H1 (cell line): Measurements from ENCODE around the gene L3MBTL4. TPM values are rescaled to one million over a fixed set of nuclear protein-coding genes. Genes with fewer than 3 reads are reported as not detected.

Experiments
- CEBPB ChIP-seq: IDR thresholded peaks from 2 replicates; pipeline ENCODE4 v1.6.1; 2012; ENCODE audit warnings: low read depth, low read length
- CHD1 ChIP-seq: IDR thresholded peaks from 2 replicates; pipeline ENCODE4 v1.6.1; 2012; ENCODE audit warnings: low read depth, low read length, improper control_type of control experiment
- NRF1 ChIP-seq: IDR thresholded peaks from 2 replicates; pipeline ENCODE4 v1.6.1; 2011; ENCODE audit warnings: mild to moderate bottlenecking, low read depth, low read length, improper control_type of control experiment
- PHF8 ChIP-seq: fragments of 200-600 bp; sonication (generic); conservative IDR thresholded peaks from 2 replicates; pipeline ENCODE4 v1.7.1; 2012; ENCODE audit warnings: low read depth, mild to moderate bottlenecking, inconsistent platforms, low read length, moderate library complexity
- POU5F1 ChIP-seq: IDR thresholded peaks from 2 replicates; pipeline ENCODE4 v1.6.1; 2011; ENCODE audit warnings: low read depth, mild to moderate bottlenecking, low read length, moderate library complexity
- RBBP5 ChIP-seq: IDR thresholded peaks from 2 replicates; pipeline ENCODE4 v1.7.1; 2012; ENCODE audit warnings: low read depth, mild to moderate bottlenecking, inconsistent platforms, low read length, moderate library complexity, borderline replicate concordance
- TAF7 ChIP-seq: optimal IDR thresholded peaks from 2 replicates; pipeline ENCODE3; 2011; ENCODE audit warnings: low read depth, mild to moderate bottlenecking, inconsistent platforms, low read length, moderate library complexity, borderline replicate concordance
- polyA plus RNA-seq, 7 experiments: library from polyadenylated mRNA; depleted of rRNA in 3 of 7; stranded (reverse) in 5 of 7; unstranded in 2 of 7; fragments of >200 nt in 5 of 7; fragments of 200-250 nt in 2 of 7; gene quantifications; 1 replicate in 5 of 7; 2 replicates in 1 of 7; 4 replicates in 1 of 7; pipeline versions ENCODE4 v1.2.1 to v1.2.3, GENCODE V29; 2011 to 2013; ENCODE audit warnings: missing spikeins in 2 of 7, mixed read lengths in 2 of 7
- total RNA-seq: library from RNA; stranded (reverse); fragmentation: NEBNext Ultra II Directional; extraction: Animal tissue kit (Norgen Biotek cat#: 25700); gene quantifications from 2 replicates; pipeline ENCODE4 v1.2.1, GENCODE V29; 2021
- TF ChIP-seq, protein P1 (sequence below): IDR thresholded peaks from 2 replicates; pipeline ENCODE4 v1.6.1; 2012; ENCODE audit warnings: low read length, inconsistent platforms
- TF ChIP-seq, protein P2 (sequence below): IDR thresholded peaks from 2 replicates; pipeline ENCODE4 v1.6.1; 2011; ENCODE audit warnings: low read length, improper control_type of control experiment
- TF ChIP-seq, protein P3 (sequence below): IDR thresholded peaks from 2 replicates; pipeline ENCODE4 v1.6.1; 2012; ENCODE audit warnings: inconsistent platforms

The L3MBTL4 gene
- total and polyA plus RNA-seq, 2 of the 8 experiments (the other 6 are each of a cell fraction or from before 2014, with no cell fraction given) = 1.0 to 2.1 TPM

DNA sequence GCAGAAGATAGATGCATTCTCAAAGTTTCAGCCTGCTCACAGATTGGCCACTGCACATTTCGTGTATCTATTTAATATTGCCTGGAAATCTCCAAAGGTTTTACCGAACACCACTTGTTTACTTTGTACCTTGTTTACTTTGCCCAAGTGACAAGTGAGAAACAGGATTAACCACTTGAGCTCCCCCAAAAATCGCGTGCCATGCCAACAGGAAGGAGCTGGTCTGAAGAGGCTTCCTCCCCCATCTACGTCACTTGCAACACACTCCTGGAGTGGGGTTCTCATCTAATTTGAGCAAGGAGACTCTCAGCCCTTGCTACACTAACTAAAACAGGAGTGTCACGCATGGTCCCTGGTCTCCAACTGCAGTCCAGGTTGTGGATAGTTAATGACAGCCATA, 306.9 kb downstream of the L3MBTL4 start (continued):
- TF ChIP-seq, protein P1, sequence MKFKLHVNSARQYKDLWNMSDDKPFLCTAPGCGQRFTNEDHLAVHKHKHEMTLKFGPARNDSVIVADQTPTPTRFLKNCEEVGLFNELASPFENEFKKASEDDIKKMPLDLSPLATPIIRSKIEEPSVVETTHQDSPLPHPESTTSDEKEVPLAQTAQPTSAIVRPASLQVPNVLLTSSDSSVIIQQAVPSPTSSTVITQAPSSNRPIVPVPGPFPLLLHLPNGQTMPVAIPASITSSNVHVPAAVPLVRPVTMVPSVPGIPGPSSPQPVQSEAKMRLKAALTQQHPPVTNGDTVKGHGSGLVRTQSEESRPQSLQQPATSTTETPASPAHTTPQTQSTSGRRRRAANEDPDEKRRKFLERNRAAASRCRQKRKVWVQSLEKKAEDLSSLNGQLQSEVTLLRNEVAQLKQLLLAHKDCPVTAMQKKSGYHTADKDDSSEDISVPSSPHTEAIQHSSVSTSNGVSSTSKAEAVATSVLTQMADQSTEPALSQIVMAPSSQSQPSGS = no peak
- TF ChIP-seq POU5F1 (no peak), NRF1 (no peak), CHD1 (no peak), CEBPB (no peak), TAF7 (no peak), PHF8 (no peak), RBBP5 (no peak)
- TF ChIP-seq, protein P2, sequence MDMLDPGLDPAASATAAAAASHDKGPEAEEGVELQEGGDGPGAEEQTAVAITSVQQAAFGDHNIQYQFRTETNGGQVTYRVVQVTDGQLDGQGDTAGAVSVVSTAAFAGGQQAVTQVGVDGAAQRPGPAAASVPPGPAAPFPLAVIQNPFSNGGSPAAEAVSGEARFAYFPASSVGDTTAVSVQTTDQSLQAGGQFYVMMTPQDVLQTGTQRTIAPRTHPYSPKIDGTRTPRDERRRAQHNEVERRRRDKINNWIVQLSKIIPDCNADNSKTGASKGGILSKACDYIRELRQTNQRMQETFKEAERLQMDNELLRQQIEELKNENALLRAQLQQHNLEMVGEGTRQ = no peak
- TF ChIP-seq, protein P3, sequence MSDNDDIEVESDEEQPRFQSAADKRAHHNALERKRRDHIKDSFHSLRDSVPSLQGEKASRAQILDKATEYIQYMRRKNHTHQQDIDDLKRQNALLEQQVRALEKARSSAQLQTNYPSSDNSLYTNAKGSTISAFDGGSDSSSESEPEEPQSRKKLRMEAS = no peak
